DMS 273 (cell line): Measurements from ENCODE around the gene ADISSP.

ENCODE experiments used
- DNase-seq: peaks from one replicate; lab custom pipeline; 2025; ENCODE audit not compliant: unreplicated experiment; lab: John Stamatoyannopoulos, UW

ADISSP gene

DNA sequence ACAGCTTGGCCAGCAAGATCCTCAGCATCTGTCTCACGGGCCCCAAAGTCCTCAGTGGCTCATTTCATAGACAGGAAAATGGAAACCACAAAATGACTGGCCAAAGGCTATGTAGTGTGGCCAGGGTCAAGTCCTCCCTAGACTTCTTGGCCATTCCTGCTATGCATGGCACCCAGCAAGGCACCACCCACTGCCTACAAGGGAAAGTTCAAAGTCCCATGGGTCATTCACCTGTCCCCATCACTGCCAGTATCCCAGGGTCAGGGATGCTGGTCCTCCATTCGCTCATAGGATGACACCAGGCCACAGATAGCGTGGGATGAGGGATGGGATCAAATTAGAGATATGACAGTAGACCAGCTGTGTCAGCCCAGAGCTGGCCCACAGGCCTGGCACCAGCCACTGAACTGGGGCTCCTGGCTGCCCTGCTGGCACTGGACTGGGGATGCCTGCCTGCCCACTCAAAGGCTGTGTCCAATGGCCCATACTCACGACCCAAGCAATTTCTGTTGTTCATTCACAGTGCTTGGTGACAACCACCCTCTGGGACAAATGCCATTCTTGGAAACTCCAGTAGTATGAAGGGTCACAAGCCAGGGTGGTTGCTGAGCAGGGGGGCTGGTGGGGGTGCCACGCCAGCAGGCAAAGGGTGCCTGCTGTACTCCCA is 11.6 kb downstream of the ADISSP start:
- no peak for DNase-seq

DNA sequence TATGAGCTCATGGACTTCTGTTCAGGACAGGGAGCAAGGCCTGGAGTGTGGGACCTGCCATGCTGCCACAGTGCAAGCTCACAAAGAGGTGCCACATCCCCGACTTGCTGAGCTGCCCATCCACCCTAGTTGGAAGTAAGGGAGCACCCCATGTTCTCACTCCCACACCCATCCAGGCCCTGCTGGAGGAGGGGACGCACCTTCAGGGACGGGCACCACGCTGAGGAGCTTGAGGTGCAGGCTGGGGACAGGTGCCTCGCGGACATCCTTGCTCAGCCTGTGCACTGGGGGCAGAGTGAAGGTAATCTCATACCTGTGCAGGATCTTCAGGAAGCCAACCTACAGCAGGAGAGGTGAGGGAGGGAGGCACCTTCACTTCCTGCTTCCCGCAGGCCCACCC is 12.3 kb downstream of the ADISSP start:
- DNase-seq: no peak

DNA sequence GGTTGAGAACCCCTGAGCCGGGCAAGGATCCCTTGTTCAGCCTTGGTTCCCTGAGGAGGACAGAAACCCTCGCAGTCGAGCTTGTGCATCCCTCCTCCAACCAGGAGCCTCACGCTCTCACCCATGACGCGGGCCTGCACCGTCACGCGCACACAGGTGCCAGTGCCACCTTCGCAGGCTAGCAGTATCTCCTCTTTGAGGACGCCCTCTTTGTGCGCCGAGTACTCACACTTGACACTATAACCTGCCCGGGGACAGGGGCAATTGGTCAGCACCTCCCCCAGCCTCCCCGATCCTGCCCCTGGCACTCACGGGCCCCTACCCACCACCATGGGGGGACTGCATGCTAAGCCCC is 13.3 kb downstream of the ADISSP start:
- no peak for DNase-seq

DNA sequence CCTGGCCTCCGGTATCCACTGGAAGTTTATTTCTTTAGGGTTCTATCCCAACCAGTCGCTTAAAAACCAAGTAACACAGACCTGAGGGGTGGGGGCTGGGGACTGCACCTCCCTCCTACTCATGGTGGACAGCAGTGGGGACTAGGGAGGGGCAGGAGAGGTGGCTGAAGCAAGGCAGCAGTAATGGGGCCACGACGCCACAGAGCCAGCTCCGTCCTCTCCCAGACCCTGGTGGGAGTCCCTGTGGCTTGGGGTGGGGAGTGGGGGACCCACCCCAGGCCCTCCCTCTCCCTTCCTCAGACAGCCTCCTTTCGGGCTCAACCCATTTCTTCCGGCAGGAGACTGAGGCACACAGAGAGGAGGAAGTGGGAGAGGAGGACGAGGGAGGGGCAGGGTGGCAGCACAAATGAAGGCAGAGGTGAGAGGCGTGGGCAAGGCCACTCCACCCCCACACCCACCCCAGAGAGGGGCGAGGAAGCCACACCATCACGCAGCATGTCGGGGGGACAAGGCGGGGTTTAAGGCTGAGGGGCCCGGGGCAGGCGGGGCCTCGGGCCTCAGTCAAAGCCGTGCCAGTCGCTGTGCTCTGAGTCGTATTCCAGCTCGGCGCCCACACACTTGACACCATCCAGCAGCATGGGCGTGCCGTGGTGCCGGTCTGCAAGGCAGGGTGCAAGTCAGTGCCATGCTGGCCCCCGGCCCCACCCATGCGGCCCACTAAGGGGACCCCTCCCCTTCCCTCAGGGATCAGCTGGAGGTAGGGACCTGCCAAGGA is 13.9 kb downstream of the ADISSP start:
- DNase-seq: no peak

DNA sequence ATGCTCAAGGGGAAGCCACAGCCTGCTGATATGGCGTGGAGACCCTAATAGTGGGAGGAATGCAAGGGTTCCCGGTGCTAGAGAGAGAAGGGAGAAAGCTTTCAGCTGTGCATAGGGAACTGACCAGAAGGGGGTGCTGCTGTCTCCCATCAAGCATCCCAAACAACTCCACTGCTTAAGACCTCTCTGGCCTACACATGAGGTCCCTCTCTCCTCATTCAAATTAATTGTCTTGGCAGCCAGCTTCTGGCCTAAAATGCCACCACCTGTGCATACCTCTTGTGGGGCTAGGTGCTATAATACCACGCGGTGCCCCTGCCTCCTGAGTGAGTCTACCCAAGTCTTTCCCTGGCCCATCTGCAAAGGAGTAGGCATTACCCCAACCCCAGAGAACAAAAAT is 14.5 kb downstream of the ADISSP start:
- DNase-seq: peak; percentile 85

DNA sequence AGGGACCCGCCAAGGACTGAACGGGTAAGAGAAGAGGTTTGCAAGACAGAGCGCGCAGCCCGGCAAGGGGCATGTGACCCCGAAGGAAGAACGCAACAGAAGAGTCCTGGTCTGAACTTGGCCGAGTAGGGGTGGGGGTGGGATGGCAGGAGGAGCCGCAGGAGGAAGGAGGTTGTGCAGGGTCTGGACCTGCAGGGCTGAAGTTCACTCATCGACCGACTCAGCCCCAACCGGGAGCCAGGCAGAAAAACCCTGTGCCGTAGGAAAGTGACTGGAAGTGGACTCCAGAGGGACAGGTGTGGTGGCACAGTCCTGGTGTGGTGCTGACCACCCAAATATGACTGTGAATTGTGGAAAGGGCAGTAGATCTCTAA is 15.2 kb downstream of the ADISSP start:
- no peak for DNase-seq

DNA sequence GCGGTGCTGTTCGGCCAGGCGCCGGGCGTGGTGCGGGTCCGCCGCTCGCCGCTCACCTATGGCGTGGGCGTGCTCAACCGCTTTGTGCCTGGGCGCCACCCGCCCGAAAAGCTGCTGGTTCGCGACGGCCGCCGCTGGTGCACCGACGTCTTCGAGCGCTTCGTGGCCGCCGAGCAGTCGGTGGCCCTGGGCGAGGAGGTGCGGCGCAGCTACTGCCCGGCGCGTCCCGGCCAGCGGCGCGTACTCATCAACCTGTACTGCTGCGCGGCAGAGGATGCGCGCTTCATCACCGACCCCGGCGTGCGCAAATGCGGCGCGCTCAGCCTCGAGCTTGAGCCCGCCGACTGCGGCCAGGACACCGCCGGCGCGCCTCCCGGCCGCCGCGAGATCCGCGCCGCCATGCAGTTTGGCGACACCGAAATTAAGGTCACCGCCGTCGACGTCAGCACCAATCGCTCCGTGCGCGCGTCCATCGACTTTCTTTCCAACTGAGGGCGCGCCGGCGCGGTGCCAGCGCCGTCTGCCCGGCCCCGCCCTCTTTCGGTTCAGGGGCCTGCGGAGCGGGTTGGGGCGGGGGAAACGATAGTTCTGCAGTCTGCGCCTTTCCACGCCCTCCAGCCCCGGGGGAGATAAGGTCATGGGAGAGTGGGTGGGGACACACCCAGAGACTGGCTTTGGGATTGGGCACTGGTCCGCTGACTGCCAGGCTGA is 15.7 kb downstream of the ADISSP start:
- DNase-seq: peak; percentile 87

DNA sequence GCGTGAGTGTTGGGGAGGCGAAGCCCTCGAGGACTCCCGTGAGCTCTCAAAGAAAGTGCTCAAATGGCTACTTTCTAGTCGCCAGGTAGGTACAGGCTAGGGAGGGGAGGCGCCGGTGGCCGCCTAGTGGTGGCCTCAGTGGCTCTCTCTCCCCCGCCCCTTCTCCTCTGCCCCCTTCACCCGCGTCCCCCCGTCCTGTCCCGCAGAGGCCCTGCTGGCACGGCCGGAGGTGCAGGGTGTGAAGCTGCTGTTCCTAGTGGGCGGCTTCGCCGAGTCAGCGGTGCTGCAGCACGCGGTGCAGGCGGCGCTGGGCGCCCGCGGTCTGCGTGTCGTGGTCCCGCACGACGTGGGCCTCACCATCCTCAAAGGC is 16.3 kb downstream of the ADISSP start:
- DNase-seq: no peak

DNA sequence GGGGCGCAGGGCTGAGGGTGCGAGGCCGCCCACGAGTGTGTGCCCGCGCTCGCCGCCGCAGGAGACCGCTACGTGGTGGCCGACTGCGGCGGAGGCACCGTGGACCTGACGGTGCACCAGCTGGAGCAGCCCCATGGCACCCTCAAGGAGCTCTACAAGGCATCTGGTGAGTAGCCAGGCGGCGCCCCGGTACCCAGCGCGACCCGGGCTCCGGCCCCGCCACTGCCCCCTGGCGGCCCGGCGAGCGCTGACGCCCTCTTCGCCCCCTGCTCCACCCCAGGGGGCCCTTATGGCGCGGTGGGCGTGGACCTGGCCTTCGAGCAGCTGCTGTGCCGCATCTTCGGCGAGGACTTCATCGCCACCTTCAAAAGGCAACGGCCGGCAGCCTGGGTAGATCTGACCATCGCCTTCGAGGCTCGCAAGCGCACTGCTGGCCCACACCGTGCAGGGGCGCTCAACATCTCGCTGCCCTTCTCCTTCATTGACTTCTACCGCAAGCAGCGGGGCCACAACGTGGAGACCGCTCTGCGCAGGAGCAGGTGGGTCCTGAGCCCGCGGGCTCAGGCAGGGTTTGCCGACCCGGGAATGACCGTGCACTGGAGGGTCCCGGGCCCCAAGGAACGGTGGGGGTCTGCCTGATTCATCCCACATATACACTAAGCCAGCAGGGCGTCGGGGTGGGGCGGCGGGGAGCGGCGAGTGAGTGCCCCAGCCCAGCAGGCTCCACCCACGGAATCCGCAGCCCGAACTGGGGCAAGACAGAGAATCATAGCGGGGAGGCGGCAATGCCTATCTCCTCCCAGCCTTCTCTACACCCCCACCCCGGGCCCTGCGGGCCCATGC is 17.6 kb downstream of the ADISSP start:
- DNase-seq: peak; percentile 92

DNA sequence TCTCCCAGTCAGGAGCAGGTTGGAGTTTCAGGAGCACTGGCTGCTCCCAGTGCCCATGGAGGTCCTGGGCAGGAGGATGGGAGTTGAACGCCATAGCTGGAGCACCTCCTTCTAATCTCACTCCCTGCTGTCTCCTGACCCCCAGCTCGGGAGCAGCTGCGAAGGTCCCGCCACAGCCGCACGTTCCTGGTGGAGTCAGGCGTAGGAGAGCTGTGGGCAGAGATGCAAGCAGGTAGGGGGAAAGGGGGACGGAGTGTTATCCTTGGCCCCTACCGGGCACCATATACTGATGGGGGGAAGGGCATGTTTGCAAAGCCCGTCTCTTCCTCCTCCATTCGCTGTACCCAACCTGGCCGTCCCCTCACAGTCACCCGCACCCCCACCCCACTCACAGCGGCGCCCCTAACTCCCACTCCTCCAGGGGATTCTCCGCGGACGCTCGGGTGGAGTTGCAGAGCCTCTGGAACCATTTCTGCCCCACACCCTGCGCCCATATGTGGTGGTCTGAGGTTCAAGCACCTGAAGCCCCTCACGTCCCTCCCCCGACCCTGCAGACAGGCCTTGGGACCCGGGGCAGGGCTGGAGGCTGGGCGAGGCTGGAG is 18.4 kb downstream of the ADISSP start:
- peak; percentile 34 for DNase-seq

DNA sequence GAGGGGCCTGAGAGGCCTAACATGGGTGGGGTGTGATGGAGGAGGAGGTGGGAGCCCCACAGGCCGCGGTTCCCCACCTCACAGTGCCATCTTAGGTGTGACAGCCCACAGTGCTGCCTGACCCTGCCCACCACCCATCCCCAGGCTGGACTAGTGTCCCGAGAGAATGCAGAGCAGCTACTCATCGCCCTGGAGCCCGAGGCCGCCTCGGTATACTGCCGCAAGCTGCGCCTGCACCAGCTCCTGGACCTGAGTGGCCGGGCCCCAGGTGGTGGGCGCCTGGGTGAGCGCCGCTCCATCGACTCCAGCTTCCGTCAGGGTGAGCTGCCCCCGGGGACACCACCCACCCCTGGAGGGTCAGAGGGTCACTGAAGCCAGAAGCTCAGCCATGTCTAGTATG is 19.5 kb downstream of the ADISSP start:
- no peak for DNase-seq

DNA sequence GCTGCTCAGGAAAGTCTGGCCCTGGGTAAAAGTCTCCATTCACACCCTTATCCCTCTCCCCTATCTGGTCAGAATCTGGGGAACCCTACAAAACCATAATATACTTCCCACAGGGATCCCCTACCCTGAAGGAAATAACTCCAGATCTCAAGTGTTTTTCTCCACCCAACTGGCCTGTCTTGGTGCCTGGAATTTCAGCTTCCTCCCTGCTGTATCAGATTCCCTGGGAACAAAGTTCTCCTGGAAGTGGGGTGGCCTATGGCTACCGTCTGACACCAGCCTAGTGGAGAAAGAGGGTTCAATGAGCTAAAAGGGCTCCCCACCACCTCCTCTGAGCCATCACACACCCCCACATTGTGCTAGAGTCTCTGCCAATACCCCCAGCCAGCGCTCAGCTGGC is 20.1 kb downstream of the ADISSP start:
- no peak for DNase-seq

DNA sequence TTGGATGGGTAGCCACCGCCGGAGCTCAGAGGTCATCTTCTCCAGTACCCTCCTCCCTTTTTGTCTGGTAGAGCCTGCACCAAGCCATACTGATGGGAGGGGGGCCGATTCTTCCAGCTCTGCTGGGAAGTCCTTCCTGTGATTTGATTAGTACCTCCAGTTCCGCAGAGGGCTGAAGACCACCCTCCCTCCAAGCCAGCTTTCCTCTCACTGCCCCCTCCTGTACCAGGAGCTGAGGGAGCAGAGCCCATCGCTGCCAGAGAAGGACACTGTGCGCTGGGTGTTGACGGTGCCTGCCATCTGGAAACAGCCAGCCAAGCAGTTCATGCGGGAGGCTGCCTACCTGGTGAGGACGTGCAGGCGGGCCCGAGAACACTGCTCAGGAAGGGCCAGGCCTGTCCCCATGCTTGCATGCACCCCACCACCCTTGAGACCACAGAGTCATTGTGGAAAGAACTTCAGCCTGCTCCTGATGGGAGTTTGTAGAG is 21.8 kb downstream of the ADISSP start:
- no peak for DNase-seq

DNA sequence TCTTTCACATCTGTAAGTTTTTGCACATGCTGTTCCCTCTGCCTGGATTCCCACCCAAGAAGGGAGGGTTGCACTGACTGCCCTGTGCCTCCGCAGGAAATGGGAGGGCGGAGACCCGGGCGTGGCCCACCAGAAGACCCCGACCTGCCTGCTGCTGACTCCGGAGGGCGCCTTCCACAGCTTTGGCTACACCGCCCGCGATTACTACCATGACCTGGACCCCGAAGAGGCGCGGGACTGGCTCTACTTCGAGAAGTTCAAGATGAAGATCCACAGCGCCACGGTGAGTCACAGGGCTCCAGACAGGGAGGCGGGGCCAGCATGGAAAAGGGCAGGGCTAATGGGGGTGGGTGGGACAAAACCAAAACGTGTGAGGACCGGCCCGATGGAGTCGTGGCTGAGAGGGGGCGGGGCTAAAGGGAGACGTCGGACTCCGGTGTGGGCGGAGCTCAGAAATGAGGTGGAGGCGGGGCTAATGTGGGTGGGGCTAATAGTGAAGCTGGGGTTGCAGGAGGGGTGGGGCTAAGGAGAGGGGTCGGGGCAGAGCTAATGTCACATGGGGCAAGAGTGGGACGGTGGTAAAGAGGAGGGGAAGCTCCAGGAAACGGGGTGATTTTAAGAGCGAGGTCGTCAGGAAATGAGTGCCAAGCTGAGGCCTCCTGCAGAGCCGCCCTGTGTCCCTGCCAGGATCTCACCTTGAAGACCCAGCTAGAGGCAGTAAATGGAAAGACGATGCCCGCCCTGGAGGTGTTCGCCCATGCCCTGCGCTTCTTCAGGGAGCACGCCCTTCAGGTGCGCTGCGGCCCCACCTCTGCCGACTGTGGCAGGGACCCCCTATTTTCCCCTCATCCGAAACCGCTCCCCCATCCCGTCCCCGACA is 22.5 kb downstream of the ADISSP start:
- peak; percentile 74 for DNase-seq

DNA sequence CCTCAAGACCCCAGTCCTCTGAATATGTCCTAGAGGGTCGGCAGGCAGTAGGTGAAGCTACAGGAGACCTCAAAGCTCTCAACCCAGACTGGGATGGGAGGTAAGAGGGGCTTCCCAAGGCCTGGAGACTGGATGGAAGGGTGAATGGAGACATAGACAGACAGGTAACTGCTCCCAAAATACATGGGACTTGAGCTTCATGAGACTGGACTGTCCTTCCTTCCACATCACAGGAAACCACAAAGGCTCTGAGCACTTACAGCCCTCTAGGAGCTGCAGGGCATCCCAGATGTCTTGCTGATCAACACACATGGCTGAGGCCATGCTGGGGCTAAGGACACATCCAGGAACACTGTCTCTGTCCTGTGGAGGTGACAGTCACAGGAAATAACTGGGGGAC is 23.5 kb downstream of the ADISSP start:
- no peak for DNase-seq

DNA sequence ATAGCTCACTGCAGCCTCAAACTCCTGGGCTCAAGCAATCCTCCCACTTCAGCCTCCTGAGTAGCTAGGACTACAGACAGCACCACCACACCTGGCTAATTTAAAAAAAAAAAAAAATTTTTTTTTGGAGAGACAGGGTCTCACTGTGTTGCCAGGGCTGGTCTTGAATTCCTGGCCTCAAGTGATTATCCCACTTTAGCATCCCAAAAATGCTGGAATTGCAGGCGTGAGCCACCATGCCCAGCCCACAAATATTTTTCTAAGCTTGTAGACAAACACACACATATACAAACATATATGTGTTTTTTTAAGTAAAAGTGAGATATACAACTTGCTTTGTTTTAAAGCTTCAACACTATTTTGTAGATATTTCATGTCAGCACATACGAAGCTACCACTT is 24.3 kb downstream of the ADISSP start:
- no peak for DNase-seq

DNA sequence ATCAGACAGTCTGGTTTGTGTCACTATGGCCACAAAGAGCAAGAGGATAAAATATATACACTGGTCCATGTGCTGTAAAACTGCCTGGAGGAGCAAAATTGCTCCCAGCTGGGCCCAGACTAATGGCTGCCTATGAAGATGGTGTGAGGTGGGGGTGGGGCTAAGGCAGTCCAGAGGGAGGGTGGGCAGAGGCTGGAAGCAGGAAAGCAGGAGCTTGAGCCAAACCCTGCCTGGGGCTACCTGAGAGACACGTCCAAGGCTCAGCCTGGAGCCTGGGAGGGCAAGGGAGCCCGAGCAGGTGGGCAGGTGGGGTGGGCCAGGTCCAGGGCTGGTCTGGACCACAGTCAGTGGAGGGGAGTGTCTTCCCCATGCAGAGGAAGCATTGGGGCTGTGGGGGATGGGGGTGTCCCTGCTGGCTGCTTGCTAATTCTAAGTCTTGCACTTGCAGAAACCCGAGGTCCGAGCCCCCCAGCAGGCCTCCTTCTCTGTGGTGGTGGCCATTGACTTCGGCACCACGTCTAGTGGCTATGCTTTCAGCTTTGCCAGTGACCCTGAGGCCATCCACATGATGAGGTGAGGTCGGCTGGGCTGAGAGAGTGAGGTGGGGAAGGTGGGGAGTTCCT is 25.6 kb downstream of the ADISSP start:
- DNase-seq: no peak

DNA sequence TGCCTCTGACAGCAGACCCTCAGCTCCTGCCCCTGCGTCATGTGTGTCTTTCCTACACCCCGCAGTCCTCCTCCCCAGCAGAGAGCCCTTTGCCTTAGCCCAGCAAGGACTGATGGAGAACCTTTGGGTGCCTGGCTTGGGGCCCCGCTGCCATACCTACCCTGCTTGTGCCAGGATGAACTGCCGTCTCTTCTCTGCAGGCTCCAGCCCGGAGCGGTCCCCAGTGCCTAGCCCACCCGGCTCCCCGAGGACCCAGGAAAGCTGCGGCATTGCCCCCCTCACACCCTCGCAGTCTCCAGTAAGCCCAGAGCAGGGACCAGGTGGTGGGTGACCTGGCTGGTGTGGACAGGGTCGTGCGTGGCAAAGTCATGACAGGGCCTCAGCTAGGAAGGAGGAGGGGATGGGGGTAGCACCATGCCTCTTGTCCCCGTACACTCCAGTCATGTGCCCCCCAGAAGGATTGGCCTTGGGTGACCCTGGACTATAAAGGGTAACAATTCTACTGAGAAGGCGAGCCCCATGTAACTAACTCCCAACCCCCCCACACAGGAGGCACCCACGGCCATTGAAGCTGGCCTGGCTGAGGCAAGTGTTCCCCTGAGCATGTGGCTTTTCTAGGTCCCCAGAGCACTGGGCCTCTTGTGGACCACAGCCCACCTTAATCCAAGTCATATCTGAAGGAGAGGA is 26.8 kb downstream of the ADISSP start:
- DNase-seq: no peak

DNA sequence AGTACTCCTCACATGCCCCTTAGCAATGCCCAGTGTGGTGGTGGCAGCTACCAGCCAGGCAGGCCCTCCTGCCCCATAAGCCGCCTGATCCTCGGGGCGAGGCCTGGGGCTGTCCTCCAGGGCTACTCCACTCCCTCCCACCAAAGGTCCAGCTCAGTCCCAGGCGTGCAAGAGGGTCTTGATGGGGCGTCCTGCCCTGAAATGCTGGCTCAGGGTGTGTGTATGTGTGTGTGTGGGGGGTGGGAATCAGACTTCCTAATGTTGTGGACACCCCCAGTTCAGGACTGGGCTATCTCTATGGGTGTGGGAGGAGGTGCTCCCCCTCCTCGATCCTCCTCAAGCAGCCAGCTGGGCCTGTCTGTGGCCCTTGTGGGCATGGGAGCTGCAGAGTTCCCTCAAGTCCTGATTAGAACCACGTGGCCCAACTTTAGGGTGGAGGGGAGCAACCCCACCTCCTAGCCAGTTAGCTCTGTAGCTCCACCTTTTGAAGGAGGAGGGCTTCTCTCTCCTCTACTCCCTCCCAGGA is 27.6 kb downstream of the ADISSP start:
- no peak for DNase-seq
